HG03280 (cell line): ENCODE data around the gene COL6A1.

Source experiments
- ATAC-seq: cut with Tn5 transposase; IDR thresholded peaks from one replicate; pipeline ENCODE4 v1.9.1; 2021; ENCODE audit warnings: mild to moderate bottlenecking, moderate library complexity; ENCODE audit not compliant: unreplicated experiment

The COL6A1 gene

DNA sequence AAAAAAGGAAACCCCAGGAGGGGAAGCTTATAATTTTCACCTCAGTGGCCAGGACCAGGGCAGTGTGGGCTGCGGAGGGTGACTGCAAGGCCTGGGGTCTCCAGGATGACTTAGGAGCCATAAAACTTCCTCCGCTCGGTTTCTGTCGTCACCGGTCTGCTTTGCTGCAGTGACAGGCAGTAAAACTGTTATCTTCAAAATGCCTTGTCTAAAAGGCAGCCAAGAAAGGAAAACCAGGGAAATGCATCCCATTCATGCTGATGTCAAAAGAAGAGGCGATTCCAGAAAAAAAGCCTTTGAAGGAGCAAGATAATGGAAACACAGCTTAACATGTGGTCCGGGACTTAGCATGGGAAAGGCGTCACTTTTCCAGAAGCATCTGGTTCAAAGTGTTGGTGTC, 42.0 kb downstream of the COL6A1 start:
- ATAC-seq: no peak

DNA sequence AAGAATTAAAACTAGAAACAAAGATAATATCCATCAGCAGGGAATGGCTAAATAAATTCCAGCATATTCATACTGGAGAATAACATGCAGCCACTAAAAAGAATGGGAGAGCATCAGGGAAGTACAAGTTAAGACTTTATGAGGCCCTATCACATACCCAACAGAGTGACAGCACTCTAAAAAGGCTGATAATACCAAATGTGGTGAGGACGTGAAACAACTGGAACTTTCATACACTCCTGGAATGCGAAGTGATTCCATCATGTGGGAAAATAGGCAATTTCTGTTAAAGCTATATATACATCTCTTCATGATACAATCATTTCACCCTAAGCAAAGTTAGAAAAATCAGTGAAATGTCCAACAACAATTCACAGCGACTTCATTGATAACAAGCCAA, 42.6 kb downstream of the COL6A1 start:
- ATAC-seq: no peak

DNA sequence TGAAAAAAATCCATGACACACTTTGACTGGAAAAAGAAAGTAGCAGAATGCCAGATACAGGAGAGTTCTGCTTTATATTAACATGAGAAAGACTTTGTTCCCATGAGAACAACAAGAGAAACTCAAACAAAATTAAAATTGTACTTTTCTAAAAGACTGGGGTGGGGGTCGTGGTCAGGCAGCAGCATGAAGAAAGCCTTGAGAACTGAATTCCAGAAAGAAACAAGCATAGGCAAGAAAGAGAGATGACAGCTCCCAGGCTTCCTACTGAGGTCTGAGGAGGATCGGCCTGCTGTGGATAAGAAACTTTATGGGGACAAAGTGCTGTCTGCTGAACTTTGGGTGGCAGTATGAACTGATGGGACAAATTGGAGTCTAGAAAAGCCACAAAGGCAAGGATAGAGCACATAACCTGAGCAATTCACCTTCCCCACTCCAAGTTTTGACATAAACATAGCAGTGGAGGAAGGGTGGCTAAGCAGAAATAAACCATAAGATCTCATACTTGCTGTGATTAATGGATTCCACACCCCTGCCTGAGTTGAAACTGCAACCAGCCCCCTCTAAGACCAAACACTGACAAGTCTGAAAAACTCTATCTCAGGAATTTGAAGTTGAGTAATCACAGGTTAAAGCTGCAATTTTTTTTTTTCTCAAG, 43.7 kb downstream of the COL6A1 start:
- no peak for ATAC-seq

- ATAC-seq: no peak
Measured at GRCh38 chr21:46027851-46028493, 46.4 kb downstream of the COL6A1 start.

DNA sequence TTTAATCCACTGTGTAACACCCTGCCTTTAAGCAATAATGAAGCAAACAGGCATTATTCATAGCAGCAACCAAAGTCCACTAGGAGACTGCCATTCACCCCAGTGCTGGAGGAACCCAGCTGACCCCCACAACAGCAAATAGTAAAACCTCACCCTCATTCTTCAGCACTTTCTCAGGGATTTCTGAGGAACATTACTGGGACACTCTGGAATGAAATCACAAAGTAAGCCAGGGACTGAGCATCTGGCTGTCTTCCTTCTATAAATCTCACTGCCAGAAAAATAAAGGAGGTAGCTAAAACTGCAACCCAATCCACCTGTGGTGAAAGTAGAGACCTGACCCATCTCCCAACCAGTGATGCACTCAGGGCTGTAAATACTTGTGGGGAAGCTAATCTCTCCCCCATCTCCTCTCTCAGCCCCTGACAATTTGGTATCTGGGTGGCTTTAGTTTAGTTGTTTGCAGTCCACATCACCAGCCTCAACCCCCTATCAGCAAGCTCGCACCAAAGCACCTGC, 47.1 kb downstream of the COL6A1 start:
- no peak for ATAC-seq

DNA sequence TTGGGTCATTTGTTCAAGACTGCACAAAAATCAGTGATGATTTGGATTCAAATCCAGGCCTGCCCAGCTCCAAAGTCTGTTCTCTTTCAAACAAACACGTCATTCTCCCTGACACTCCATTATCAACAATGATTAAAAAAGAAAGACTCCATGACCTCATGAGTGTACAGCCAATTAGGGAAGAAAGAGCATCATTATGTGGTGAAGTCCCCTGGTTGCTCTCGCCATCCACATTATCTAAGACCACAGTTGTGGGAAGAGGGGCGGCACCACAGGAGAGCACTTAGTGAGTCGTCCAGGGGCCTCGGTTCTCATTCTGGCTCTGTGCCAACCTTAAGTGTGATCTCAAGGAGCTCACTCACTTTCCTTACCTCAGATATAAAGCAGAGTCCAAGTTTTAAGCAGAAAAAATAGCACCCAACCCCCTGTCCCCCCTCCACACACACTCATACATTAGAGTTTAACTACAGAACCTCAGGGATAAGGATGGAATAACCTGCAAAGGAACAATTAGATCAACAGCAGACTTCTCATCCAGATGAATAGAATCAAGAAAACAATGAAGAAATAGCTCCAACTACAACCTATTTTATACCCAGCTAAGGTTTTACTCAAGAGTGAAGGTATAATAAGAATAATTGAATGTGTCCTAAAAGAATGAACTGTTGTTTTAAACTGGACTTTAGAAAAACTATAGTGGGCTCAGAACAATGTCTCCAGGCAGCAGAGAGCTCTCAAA, 47.8 kb downstream of the COL6A1 start:
- no peak for ATAC-seq

GRCh38 chr21:46031484-46031883, 49.9 kb downstream of the COL6A1 start:
- ATAC-seq: no peak

GRCh38 chr21:46032100-46032499, 50.5 kb downstream of the COL6A1 start:
- ATAC-seq: no peak

DNA sequence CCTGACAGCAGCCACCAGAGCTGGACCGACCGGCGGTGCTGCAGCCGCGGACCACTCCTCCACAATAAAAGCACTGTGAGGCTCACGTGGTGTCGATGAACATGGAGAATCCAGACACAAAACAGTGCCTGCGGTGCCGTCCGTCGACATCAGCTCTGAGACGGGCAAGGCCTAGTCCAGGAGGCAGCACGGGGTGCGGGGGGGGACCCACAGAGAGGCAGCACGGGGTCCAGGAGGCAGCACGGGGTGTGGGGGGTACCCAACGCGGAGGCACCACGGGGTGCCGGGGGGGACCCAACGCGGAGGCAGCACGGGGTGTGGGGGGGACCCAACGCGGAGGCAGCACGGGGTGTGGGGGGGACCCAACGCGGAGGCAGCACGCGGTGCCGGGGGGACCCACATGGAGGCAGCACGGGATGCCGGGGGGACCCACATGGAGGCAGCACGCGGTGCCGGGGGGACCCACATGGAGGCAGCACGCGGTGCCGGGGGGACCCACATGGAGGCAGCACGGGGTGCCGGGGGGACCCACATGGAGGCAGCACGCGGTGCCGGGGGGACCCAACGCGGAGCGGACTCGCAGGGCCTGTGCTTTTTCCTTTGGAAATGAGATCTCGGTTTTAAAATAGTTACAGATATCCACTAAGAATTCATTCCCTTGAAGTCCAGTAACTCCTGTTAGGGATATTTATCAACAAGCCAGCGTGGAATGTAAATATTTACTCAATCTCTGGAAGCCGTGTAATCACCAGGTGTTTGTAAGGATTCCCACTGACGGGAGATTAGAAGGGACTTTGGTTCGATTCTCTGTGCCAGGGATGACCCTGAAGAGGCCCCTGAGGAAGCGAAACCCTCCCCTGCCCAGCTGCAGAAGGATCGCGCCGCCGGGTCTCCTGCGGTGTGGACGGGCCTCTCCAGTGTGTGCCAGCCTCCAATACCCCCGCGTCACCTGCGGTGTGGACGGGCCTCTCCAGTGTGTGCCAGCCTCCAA, 52.1 kb downstream of the COL6A1 start:
- no peak for ATAC-seq

- no peak for ATAC-seq
Measured at GRCh38 chr21:46035809-46036695, 54.5 kb downstream of the COL6A1 start.

DNA sequence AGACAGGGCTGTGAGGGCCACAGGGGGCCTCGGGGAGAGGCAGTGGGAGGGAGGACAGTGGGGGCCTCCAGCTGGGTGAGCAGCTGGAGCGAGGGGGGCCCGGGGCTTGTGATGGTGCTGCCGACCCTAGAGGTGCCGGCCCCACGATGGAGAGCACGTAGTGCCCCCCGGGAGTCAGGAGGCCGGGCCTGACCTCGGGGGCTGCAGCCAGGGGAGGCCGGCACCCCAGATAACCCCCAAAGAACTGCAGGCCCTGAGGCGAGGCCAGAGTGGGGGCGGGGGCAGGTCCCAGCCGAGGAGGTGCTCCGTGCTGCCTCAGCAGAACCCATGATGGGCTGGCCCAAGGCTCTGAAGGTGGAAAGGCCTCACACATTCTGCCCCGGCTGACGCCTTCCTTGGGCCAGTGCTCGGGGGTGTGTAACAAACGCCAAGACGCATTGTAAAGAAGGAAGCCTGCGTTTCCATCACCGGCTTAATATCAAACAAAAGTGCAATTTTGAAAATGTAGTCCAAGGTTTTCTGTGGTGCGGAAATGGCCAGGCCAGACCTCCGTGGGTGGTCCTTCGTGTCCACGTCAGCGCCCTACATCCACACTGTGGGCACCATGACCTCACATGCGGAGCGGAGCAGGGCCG, 55.2 kb downstream of the COL6A1 start:
- no peak for ATAC-seq

GRCh38 chr21:46037331-46038325, 56.1 kb downstream of the COL6A1 start:
- no peak for ATAC-seq

DNA sequence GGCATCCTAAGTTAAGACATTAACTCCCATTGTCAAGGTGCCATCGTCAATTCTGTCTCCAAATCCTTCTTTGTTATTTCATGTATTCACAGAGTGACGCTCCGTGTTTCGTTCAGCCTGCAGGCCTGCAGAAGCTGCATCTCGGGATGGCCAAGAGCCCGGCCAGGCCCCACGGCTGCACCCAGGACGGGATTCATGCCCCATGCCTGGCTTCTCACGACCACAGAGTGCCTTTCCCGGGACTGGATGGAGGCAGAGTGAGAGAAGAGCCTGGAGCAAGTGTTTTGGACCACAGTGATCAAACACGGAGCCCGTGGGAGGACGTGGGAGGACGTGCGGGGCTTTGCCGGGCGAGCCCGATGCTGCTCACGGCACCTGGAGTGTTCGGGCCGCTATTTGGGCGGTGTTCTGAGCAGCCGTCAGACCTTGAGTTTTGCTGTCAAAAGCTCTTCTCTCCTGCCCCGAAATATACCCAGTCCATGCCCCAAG, 56.8 kb downstream of the COL6A1 start:
- ATAC-seq: no peak

- no peak for ATAC-seq
Measured at GRCh38 chr21:46038871-46039397, 57.4 kb downstream of the COL6A1 start.

DNA sequence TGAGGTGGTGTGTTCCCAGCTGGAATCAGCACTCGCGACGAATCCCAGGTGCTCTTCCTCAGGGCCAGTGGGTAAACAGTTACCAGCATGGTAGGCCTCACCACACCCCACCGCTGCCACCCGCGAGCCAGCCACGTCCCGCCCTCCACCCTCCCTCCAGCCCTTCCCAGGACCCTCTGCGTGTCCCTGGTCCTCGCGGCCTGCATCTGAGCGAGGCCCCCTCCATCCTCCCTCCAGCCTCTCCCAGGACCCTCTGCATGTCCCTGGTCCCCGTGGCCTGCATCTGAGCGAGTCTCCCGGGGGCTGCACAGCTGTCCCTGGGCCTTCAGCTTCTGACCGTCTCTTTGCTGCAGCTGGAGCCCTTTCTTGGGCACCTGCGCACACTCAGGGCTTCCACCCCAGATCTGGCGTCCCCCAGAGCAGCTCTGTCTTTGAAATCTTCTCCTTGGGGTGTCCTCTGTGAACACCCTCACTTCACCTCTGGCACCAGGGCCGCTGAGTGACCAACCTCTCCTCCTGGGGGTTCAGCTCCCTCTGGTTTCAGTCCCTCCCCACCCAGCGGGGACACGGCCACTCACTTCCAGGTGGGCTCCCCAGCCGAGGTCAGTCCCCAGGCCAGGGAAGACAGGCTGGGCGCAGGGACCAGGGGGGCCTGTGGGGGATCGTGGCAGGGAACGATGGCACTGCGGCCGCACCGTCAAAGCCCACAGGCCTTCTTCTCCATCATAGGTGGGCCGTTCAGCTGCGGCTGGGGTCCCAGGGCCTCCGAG, 58.5 kb downstream of the COL6A1 start:
- no peak for ATAC-seq

- ATAC-seq: no peak
Measured at GRCh38 chr21:46040707-46041106, 59.1 kb downstream of the COL6A1 start.

DNA sequence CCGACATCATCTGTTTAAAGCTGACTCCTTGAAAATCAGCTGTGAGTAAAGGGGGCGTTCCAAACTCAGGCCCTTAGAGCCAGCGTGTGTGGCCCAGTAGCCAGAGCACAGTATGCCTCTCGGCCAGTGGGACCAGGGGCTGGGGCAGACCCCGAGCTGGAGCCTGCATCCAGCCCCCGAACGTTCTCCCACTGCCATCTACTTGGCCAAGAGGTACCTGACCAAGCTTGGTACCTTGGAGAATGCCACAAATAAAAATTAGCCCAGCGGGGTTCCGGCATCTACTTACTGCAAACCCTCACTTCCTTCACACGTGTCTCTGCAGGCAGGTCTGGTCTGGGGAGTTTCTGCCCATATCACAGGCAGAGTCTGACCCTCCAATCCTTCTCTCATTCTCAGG, 59.6 kb downstream of the COL6A1 start:
- no peak for ATAC-seq
